ENCODE data around the gene NOSTRIN.

DNA sequence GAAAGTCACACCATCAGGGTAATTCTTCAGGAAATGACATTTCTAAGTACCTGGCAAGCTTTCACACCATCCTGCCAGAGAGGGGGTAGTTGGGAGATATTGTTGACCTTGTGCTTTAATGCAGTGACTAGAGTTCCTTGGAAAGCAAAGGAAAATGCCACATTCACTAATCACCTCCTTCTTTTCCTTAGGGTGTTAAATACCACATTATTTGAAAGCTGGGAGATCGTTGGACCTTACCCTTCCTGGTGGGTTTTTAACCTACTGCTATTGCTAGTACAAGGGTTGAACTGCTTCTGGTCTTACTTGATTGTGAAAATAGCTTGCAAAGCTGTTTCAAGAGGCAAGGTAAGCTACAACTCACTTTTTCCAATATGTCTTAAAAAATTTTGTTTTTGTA is 37.0 kb upstream of the NOSTRIN start:
- no peak for TF ChIP-seq ZNF274 (IDR thresholded peaks at IDR 0.05; ENCODE audit: low read depth, low read length)
- TF ChIP-seq RAD21 (IDR thresholded peaks at IDR 0.05; ENCODE audit: low read depth): no peak
- TF ChIP-seq, protein P1, sequence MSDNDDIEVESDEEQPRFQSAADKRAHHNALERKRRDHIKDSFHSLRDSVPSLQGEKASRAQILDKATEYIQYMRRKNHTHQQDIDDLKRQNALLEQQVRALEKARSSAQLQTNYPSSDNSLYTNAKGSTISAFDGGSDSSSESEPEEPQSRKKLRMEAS (IDR thresholded peaks at IDR 0.05): no peak
- TF ChIP-seq, protein P2, sequence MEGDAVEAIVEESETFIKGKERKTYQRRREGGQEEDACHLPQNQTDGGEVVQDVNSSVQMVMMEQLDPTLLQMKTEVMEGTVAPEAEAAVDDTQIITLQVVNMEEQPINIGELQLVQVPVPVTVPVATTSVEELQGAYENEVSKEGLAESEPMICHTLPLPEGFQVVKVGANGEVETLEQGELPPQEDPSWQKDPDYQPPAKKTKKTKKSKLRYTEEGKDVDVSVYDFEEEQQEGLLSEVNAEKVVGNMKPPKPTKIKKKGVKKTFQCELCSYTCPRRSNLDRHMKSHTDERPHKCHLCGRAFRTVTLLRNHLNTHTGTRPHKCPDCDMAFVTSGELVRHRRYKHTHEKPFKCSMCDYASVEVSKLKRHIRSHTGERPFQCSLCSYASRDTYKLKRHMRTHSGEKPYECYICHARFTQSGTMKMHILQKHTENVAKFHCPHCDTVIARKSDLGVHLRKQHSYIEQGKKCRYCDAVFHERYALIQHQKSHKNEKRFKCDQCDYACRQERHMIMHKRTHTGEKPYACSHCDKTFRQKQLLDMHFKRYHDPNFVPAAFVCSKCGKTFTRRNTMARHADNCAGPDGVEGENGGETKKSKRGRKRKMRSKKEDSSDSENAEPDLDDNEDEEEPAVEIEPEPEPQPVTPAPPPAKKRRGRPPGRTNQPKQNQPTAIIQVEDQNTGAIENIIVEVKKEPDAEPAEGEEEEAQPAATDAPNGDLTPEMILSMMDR (IDR thresholded peaks at IDR 0.05 in 2 of 3, conservative IDR thresholded peaks at IDR 0.05 in 1 of 3; ENCODE audit: borderline replicate concordance in 1 of 3, insufficient read depth in 1 of 3, low read depth in 2 of 3, low read length in 2 of 3): no peak
- TF ChIP-seq YY1 (IDR thresholded peaks at IDR 0.05; ENCODE audit: extremely low read depth, insufficient replicate concordance, low read depth, low read length): no peak
- TF ChIP-seq EZH2 (IDR thresholded peaks at IDR 0.05): no peak
- no peak for TF ChIP-seq ELF1 (IDR thresholded peaks at IDR 0.05; ENCODE audit: borderline replicate concordance, low read depth)
- no peak for TF ChIP-seq POLR2A (IDR thresholded peaks at IDR 0.05; ENCODE audit: borderline replicate concordance, extremely low read depth, insufficient read depth, insufficient read length)

All from HCT116 (cell line).